Effector memory CD4-positive, alpha-beta T cell (primary cell): ENCODE results near the gene PARP4.
"Not testable (repeated sequence)": the region's sequence is repeated elsewhere in the genome, so short reads cannot be mapped to it uniquely, and the experiment has no call there.

Source experiments
- DNase-seq, 3 donors: peaks; one replicate each; pipeline ENCODE4 v3.0.0-alpha.2; 2020
- H3K27ac ChIP-seq: 2 replicates; pipeline ENCODE4 v1.7.0; 2013; ENCODE audit warnings: mild to moderate bottlenecking, low read length, moderate library complexity; ENCODE audit not compliant: insufficient read depth, poor library complexity, severe bottlenecking
- H3K27me3 ChIP-seq: replicated peaks from 2 replicates; pipeline ENCODE4 v1.7.0; 2013; ENCODE audit warnings: mild to moderate bottlenecking, low read length; ENCODE audit not compliant: insufficient read depth, control insufficient read depth, poor library complexity, severe bottlenecking
- H3K36me3 ChIP-seq: 2 replicates; pipeline ENCODE4 v1.7.0; 2013; ENCODE audit warnings: mild to moderate bottlenecking, low read length, moderate library complexity; ENCODE audit not compliant: control insufficient read depth, insufficient read depth
- H3K4me1 ChIP-seq: 2 replicates; pipeline ENCODE4 v1.7.0; 2013; ENCODE audit warnings: low read length, mild to moderate bottlenecking; ENCODE audit not compliant: control insufficient read depth, insufficient read depth, poor library complexity, severe bottlenecking
- H3K4me3 ChIP-seq: 2 replicates; pipeline ENCODE4 v1.7.0; 2013; ENCODE audit warnings: low read length, low read depth, mild to moderate bottlenecking; ENCODE audit not compliant: insufficient read depth, poor library complexity, severe bottlenecking
- H3K9me3 ChIP-seq: 2 replicates; pipeline ENCODE4 v1.7.0; 2013; ENCODE audit warnings: mild to moderate bottlenecking, low read length, moderate library complexity; ENCODE audit not compliant: control insufficient read depth
- total RNA-seq, 3 donors: gene quantifications; one replicate each; lab custom pipeline; 2026; lab: John Stamatoyannopoulos, UW

The PARP4 gene
- total RNA-seq: 98.4 to 163 (median 104) reads per million in 3 donors

DNA sequence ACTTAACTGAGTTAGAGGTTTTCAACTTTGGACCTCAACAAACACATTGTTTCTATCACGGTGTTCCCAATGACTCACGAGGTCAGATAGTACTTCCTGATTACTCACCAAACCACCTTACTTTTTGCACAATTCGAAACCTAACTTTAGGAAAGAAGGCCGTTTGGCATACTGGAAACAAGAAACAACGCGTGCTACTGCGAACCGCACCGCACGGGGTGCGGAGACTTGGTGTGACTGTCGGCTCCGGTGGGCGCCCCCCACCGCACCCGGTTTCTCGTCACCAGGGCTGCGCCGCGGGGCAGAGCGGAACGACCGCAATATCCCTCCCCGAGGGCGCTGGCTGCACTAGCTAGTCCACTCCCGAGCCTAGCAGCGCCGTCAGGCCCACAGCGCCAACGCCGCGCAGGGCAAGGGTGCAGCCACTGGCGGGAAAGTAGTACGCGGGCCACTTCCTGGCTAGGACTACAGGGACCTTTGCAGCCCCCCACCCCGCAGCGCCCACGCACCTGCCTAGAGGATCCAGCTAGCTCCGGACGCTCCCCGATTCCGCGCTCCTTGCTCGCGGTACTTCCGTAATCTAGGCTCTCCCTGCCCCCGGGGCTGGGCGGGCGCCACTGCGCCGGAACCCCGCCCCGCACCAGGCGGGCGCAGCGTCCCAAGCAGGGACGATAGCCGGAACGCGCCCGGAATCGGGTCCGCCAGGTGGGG lies at the start of gene PARP4:
PARP4 (minus strand) TSS at position 582 of the 711 bp plus-strand sequence. CDS start 9,002 bp downstream, outside the sequence.
- H3K27me3 ChIP-seq: no peaks in the 10 kb centered on the region
- peak; percentile 46 to 61 (median 50) for DNase-seq
- peaks cover 3% of the 10 kb centered on the region for H3K36me3 ChIP-seq
- H3K4me1 ChIP-seq: no peaks in the 10 kb centered on the region
- peak within 1 kb of the TSS; percentile 92 for H3K4me3 ChIP-seq
- no peaks in the 10 kb centered on the region for H3K9me3 ChIP-seq
- peak within 1 kb of the TSS; percentile 77 for H3K27ac ChIP-seq

- not testable (repeated sequence) for H3K4me1 ChIP-seq, DNase-seq, H3K9me3 ChIP-seq, H3K27me3 ChIP-seq, H3K36me3 ChIP-seq, H3K4me3 ChIP-seq, H3K27ac ChIP-seq
Observed at GRCh38 chr13:24560579-24561187, 48.1 kb upstream of the PARP4 start.

GRCh38 chr13:24559431-24560218 lies 47.0 kb upstream of the PARP4 start:
- not testable (repeated sequence) for DNase-seq, H3K36me3 ChIP-seq, H3K27ac ChIP-seq, H3K4me1 ChIP-seq, H3K4me3 ChIP-seq, H3K27me3 ChIP-seq, H3K9me3 ChIP-seq

DNA sequence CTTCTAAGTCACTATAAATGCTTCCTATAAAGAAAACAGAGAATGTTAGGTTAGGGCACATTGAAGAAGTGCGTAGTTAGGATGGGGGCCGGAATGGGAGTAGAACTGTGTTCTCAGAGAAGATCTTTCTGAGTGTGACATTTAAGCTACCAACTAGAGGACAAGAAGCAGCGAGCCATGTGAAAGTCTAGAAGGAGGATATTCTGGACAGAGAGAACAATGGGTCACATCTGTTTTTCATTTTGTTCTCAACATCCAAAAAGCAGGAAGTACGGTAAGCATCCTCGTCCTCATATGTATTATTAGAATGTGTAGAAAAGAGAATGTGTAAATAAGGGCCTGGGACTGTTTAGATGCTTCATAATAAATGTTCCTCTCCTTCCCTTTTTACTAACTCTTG lies 44.5 kb upstream of the PARP4 start:
- Histone ChIP-seq H3K36me3 (no peaks in the 10 kb centered on the region), H3K4me1 (no peaks in the 10 kb centered on the region), H3K27me3 (no peaks in the 10 kb centered on the region), H3K9me3 (no peaks in the 10 kb centered on the region), H3K4me3 (no peak overlapping the region), H3K27ac (no peak overlapping the region)
- no peak for DNase-seq

DNA sequence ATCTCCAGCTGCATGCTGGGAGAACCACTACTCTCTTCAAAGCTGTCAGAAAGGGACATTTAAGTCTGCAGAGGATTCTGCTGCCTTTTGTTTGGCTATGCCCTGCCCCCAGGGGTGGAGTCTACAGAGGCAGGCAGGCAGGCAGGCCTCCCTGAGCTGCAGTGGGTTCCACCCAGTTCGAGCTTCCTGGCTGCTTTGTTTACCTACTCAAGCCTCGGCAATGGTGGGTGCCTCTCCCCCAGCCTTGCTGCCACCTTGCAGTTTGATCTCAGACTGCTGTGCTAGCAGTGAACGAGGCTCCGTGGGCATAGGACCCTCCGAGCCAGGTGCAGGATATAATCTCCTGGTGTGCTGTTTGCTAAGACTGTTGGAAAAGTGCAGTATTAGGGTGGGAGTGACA lies 41.3 kb upstream of the PARP4 start:
- H3K27me3 ChIP-seq, H3K9me3 ChIP-seq, H3K36me3 ChIP-seq, H3K4me3 ChIP-seq, H3K4me1 ChIP-seq, DNase-seq, H3K27ac ChIP-seq: not testable (repeated sequence)

GRCh38 chr13:24541476-24542352 lies 29.1 kb upstream of the PARP4 start:
- not testable (repeated sequence) for H3K27ac ChIP-seq, DNase-seq, H3K36me3 ChIP-seq, H3K9me3 ChIP-seq, H3K4me1 ChIP-seq
- Histone ChIP-seq H3K4me3 (peak overlapping the region; percentile 51), H3K27me3 (peaks cover 15% of the 10 kb centered on the region)

- no peak overlapping the region for H3K27ac ChIP-seq
- no peak for DNase-seq
Observed at GRCh38 chr13:24541127-24541475, 28.5 kb upstream of the PARP4 start.

GRCh38 chr13:24540236-24541126 lies 27.9 kb upstream of the PARP4 start:
- Histone ChIP-seq H3K27ac (no peak overlapping the region), H3K4me1 (peaks cover 4% of the 10 kb centered on the region), H3K4me3 (no peak overlapping the region), H3K36me3 (no peaks in the 10 kb centered on the region), H3K9me3 (no peaks in the 10 kb centered on the region), H3K27me3 (peaks cover 17% of the 10 kb centered on the region)
- DNase-seq: no peak

More at GRCh38 chr13:24541127-24541475, 28.5 kb upstream of the PARP4 start:
- Histone ChIP-seq H3K4me1 (peaks cover 4% of the 10 kb centered on the region), H3K9me3 (no peaks in the 10 kb centered on the region), H3K36me3 (no peaks in the 10 kb centered on the region), H3K4me3 (peak overlapping the region; percentile 51), H3K27me3 (peaks cover 15% of the 10 kb centered on the region)
